Stimulated activated CD4-positive, alpha-beta T cell treated with anti-CD3 and anti-CD28 coated beads, TNF-alpha, amount 100 ng/mL, for 4 hours (primary cell): ENCODE measurements around the gene MTIF2.
"Not testable (repeated sequence)": the region's sequence is repeated elsewhere in the genome, so short reads cannot be mapped to it uniquely, and the experiment has no call there.

Experiments
- DNase-seq, 3 experiments: peaks; one replicate each; pipeline ENCODE4 v3.0.0-alpha.2; 2020; ENCODE audit warnings: low read depth in 3 of 3

The MTIF2 gene

DNA sequence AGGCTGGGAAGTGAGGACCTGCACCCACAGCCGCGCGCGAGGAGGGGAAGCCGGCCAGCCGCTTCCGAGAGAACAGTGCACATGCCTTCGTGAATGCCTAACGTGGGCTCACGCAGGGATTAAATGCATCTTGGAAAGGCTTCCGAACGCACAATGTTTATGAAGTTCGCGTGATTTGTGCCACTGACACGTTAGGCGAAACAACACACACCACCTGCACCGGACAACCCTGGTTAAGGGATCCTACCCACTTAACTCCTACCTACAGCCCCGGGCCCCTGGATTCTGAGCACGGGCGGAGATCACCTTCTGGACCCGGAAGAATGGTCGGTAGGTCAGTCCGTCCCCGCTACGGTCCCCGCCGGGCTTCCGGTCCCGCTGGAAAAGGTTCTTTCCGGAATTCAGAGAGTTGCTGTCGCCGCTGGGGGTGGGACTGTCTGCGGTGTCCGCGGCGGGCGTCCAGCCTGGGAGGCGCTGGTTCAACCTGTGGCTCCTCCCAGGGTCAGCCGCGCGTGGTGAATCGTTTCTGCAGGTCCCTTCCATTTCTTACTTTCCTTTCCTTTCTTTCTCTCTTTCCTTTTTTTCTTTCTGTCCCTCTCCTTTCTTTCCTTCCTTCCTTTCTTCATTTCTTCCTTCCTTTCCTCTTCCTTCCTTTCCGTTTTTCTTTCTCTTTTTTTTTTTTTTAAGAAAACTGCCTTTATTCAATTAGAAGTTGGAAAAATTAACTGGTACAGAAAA lies at the start of gene MTIF2:
TSS of gene MTIF2 (minus strand) at position 325 of the 738 bp plus-strand sequence. CDS start 5,373 bp downstream, outside the sequence.
- peak; percentile 67 to 74 (median 72) for DNase-seq

GRCh38 chr2:55314985-55315384 lies 46.0 kb upstream of the MTIF2 start:
- no peak for DNase-seq

DNA sequence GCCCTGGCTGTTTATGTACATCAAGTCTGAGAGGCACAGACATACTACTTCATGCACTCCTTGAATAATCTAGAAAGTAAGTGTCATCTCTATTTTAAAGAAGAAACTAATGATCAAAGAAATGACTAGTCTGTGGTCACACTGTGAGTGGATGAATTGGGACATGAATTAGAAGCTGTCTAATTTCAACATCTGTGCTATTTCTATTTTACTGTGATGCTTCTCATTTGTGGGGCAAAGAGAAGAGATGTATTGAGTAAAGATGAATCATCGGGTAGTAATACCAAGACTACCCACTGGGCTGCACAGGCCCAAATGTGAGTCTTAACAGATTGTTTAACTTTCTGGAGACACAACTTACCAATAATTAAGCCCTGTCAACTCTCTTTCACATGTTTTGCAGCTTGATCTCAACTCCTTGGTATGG lies 42.4 kb upstream of the MTIF2 start:
- no peak for DNase-seq

GRCh38 chr2:55309446-55309845 lies 40.4 kb upstream of the MTIF2 start:
- no peak for DNase-seq

GRCh38 chr2:55302241-55302640 lies 33.2 kb upstream of the MTIF2 start:
- DNase-seq: no peak

GRCh38 chr2:55301277-55301676 lies 32.2 kb upstream of the MTIF2 start:
- no peak for DNase-seq

GRCh38 chr2:55296393-55296792 lies 27.4 kb upstream of the MTIF2 start:
- no peak for DNase-seq

- DNase-seq: no peak
These were observed 14.1 kb upstream of the MTIF2 start for GRCh38 chr2:55283083-55283482.

- peak; percentile 70 to 77 (median 73) for DNase-seq
These were observed 13.3 kb upstream of the MTIF2 start for GRCh38 chr2:55282110-55282917.

DNA sequence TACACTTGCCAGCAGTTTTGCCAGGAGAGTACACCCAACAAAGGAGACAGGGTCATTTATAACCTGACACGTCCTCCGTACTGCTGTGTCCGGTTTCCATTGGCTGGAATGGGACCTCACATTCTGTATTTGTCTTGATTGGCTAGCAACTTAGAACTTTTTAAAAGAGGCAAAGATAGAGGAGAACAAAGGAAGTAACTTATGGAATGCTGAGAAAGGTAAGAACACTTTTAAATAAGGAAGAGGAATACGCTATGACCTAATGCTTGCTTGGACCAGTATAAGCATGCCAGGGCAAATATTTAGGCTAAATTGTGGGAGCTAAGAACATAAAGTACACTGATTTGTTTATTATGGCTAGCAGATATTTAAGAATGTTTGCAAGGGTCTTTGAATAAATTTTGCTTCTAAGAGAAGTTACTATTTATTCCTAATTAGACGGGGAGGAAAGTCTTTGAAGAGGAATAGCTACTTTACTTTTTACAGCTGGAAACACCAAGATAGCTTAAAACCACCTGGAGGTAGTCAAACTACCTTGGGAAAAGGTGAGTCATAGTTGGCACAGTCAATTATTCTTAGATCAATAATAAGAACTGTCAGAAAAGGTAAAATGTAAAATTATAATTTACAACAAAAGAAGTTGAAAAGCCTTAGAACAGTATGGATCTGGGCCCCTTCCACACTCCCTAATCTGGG lies 12.0 kb upstream of the MTIF2 start:
- DNase-seq: not testable (repeated sequence)

- DNase-seq: not testable (repeated sequence)
These were observed 10.9 kb upstream of the MTIF2 start for GRCh38 chr2:55279859-55280424.

- not testable (repeated sequence) for DNase-seq
These were observed 10.3 kb upstream of the MTIF2 start for GRCh38 chr2:55279214-55279835.

DNA sequence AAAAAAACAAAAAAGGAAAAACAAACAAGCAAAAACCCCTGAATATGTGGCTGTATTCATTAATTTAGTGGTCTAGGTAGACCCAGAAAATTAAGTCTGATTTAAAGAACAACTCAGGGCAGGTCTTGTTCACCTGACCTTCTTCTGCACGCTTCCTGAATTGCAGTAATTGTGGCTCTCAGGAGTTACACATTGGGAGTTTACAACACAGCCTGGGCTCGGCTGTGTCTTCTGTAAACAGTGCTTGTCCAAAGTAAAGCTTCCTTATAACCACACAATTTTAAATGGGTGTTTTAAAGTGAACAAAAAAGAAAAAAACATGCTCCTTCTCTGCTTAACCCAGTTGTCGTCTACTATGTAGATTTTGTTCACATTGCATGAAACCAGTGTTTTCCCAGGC lies 8.3 kb upstream of the MTIF2 start:
- DNase-seq: no peak

GRCh38 chr2:55274346-55274745 lies 5.3 kb upstream of the MTIF2 start:
- DNase-seq: not testable (repeated sequence)

- DNase-seq: no peak
These were observed 587 bp upstream of the MTIF2 start for GRCh38 chr2:55269645-55269990.

DNA sequence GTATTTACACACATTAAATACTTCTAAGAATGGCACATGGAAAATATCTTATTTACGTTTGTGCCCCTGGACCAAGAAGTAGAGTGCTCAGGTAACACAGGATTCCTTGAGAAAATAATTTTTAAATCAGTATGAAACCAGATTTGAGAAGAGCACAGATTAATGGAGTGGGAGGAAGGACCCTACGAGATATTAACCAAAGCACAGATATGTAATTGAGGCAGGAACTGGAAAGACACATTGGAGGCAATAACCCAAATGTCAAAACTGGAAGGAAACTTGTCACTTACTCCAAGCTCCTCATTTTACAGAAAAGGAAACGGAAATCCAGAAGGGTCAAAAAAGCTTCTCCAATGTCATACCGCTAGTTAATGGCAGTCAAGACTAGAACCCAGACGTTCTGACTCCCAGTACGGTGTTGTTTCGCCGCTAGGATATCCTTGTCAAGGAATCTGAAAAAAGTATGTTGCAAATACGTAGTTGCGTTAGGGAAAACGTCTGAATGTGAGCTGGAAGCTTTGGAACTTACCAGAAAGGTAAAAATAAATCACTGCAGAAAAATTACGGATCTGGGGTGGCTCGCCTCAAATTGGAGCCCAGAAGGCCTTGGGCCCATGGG lies 634 bp downstream of the MTIF2 start:
- DNase-seq: no peak

DNA sequence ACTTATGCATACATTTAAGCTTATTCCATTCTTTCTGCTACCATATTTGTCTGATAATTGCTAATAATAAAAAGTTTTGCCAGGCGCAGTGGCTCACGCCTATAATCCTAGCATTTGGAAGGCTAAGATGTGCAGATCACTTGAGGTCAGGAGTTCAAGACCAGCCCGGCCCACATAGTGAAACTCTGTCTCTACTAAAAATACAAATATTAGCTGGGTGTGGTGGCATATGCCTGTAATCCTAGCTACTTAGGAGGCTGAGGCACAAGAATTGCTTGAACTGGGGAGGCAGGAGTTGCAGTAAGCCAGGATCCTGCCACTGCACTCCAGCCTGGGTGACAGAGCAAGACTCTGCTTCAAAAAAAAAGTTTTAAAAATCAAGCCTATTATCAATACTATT lies 9.4 kb downstream of the MTIF2 start:
- DNase-seq: not testable (repeated sequence)

DNA sequence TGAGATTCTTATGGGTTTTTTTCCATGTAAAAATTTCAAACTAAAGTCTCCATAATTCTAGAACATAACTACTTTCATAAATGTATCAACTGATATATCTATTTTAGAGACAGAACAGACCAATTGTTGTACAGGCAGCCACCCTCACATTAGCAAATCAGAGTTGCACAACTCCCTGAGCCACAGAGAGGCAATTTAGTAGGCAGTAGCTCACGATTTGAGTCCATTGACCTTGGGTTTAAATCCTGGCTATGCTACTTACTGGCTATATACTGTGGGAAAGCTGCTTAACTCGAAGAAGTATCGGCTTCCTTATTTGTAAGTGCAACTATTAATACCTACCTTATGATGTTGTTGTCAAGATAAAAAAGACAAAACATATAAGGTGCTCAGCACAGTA lies 16.2 kb downstream of the MTIF2 start:
- no peak for DNase-seq

- no peak for DNase-seq
These were observed 22.0 kb downstream of the MTIF2 start for GRCh38 chr2:55247025-55247424.

DNA sequence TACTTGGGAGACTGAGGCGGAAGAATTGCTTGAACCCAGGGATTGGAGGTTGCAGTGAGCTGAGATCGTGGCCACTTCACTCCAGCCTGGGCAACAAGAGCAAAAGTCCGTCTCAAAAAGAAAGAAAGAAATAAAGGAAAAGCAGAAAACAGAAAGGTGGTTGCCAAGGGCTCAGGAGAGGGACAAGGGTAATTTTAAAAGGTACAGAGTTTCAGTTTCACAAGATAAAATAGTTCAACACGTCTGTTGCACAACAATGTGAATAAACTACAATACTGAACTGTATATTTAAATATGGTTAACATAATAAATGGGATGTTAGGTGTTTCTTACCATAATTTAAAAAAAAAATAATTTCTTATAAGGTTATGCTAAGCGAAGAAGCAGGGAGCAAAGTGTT lies 23.6 kb downstream of the MTIF2 start:
- DNase-seq: no peak

GRCh38 chr2:55242617-55243016 lies 26.4 kb downstream of the MTIF2 start:
- DNase-seq: no peak
